IgD-negative memory B cell (primary cell): ENCODE measurements around the gene TLE6. TPM values are rescaled to one million over a fixed set of nuclear protein-coding genes. Genes with fewer than 3 reads are reported as not detected.
"Not testable (repeated sequence)": the region's sequence is repeated elsewhere in the genome, so short reads cannot be mapped to it uniquely, and the experiment has no call there.

Experiments used
- H3K27ac Mint-ChIP-seq, 3 donors: one replicate each; pipeline ENCODE4 v1.8.0; 2020 to 2022; ENCODE audit warnings: mild to moderate bottlenecking in 3 of 3, mixed read lengths in 3 of 3, moderate library complexity in 1 of 3
- H3K27me3 Mint-ChIP-seq: one replicate; pipeline ENCODE4 v1.8.0; 2021; ENCODE audit warnings: mixed read lengths
- H3K36me3 Mint-ChIP-seq: one replicate; pipeline ENCODE4 v1.8.0; 2020; ENCODE audit warnings: mild to moderate bottlenecking, mixed read lengths
- H3K4me1 Mint-ChIP-seq, 3 donors: one replicate each; pipeline ENCODE4 v1.8.0; 2020 to 2022; ENCODE audit warnings: mixed read lengths in 3 of 3, mild to moderate bottlenecking in 1 of 3
- H3K4me3 Mint-ChIP-seq, 4 donors: one replicate each; pipeline ENCODE4 v1.8.0; 2020 to 2022; ENCODE audit warnings: mild to moderate bottlenecking in 4 of 4, mixed read lengths in 4 of 4, moderate library complexity in 3 of 4
- H3K9me3 Mint-ChIP-seq, 3 donors: one replicate each; pipeline ENCODE4 v1.8.0; 2020 to 2021; ENCODE audit warnings: mixed read lengths in 3 of 3, mild to moderate bottlenecking in 1 of 3
- polyA plus RNA-seq: library from polyadenylated mRNA; unstranded; fragments of 300-500 nt; fragmentation: Illumina TruSeq; gene quantifications from one replicate; pipeline ENCODE4 v1.2.3, GENCODE V29; 2021

Gene TLE6
- polyA plus RNA-seq, 1 donor from 2014 or later = 0.16 TPM

DNA sequence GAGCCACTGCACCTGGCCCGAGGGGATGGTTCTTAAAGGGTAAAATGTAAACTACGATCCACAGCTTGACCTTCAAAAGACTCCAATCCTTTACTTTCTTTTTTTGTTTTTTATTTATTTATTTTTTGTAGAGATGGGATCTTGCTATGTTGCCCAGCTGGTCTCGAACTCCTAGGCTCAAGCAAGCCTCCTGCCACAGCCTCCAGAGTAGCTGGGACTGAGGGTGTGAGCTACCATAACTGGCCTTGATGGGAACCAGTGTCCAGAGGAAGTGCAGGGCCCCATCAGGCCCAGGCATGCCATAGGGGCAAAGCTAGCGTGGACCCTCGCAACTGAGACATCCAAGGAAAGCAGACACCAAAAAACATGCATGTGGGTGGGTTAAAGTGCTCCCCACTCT, 14.2 kb upstream of the TLE6 start:
- H3K9me3 Mint-ChIP-seq = no peaks in the 10 kb centered on the region
- no peak overlapping the region for H3K4me3 Mint-ChIP-seq
- H3K27me3 Mint-ChIP-seq = peaks cover 6% of the 10 kb centered on the region
- no peak overlapping the region for H3K27ac Mint-ChIP-seq
- peaks cover 3% of the 10 kb centered on the region for H3K36me3 Mint-ChIP-seq
- peaks cover 4 to 17% (median 14%) of the 10 kb centered on the region in 3 donors for H3K4me1 Mint-ChIP-seq

DNA sequence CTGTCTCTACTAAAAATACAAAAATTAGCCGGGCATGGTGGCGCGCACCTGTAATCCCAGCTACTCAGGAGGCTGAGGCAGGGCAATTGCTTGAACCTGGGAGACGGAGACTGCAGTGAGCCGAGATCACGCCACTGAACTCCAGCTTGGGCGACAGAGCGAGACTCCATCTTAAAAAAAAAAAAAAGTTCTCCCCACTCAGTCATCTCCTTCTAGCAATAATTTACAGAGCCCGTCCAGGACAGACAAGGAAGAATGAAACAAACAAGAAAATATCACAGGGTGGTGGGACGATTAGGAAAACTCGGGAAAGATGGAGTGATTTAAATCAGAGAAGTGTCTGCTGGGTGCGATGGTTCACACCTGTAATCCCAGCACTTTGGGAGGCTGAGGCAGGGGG, 13.7 kb upstream of the TLE6 start:
- not testable (repeated sequence) for H3K36me3 Mint-ChIP-seq, H3K27me3 Mint-ChIP-seq, H3K4me3 Mint-ChIP-seq, H3K9me3 Mint-ChIP-seq, H3K27ac Mint-ChIP-seq
- peaks cover 4 to 20% (median 16%) of the 10 kb centered on the region in 3 donors for H3K4me1 Mint-ChIP-seq

DNA sequence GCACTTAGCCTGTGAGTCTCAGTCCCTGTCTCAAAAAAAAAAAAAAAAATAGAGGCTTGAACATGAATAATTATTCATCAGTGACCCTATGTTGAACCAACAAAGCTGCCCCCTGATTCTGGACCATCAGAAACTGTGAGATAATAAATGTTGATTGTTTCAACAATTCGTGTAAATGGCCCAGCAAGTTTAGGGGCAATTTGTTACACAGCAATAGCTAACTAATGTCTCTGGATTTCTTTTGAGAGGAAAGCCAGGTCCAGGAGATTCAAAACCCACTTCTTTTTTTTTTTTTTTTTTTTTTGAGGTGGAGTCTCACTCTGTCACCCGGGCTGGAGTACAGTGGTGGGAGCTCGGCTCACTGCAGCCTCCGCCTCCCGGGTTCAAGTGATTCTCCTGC, 12.5 kb upstream of the TLE6 start:
- H3K27ac Mint-ChIP-seq = no peak overlapping the region
- peaks cover 4 to 20% (median 16%) of the 10 kb centered on the region in 3 donors for H3K4me1 Mint-ChIP-seq
- peaks cover 3% of the 10 kb centered on the region for H3K36me3 Mint-ChIP-seq
- H3K27me3 Mint-ChIP-seq = peaks cover 8% of the 10 kb centered on the region
- no peak overlapping the region for H3K4me3 Mint-ChIP-seq
- H3K9me3 Mint-ChIP-seq = no peaks in the 10 kb centered on the region

DNA sequence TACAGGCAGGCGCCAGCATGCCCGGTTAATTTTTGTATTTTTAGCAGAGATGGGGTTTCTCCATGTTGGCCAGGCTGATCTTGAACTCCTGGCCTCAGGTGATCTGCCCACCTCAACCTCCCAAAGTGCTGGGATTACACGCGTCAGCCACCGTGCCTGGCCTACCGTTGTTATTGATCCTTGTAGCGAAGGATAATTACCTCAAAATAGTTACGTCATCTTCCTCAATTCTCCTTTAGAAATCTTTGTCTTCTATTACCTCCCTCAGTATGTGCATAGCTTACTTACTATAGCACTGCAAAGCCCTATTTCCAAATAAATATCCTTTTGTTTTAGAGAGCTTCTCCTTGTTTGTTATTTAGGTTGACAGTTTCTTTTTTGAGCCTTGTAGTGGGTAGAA, 9.4 kb upstream of the TLE6 start:
- Mint-ChIP-seq H3K9me3 (no peaks in the 10 kb centered on the region), H3K36me3 (no peaks in the 10 kb centered on the region), H3K27ac (peak overlapping the region in 1 of 3 donors; percentile 80), H3K27me3 (peaks cover 11% of the 10 kb centered on the region), H3K4me1 (peaks cover 0 to 16% (median 10%) of the 10 kb centered on the region in 3 donors), H3K4me3 (peak overlapping the region in 1 of 4 donors; percentile 49)

DNA sequence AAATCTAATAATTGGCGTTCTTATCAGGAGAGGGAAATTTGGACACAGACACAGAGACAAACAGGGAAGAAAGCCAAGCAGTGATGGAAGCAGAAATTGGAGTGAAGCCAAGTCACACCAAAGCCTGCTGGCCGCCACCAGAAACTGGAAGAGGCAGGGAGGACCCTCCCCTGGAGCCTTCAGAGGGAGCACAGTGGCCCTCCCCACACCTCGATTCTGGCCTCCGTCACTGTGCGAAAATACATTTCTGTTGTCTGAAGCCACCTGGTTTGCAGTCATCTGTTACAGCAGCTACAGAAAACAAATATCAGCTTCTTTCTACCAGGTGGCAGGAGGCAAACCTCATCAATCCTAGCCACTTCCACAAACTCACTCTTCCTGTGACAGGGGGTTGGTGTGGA, 8.3 kb upstream of the TLE6 start:
- H3K9me3 Mint-ChIP-seq = no peaks in the 10 kb centered on the region
- peaks cover 11% of the 10 kb centered on the region for H3K27me3 Mint-ChIP-seq
- peak overlapping the region in 2 of 4 donors; percentile 57 to 58 for H3K4me3 Mint-ChIP-seq
- H3K27ac Mint-ChIP-seq = peak overlapping the region in 2 of 3 donors; percentile 53 to 71
- H3K36me3 Mint-ChIP-seq = no peaks in the 10 kb centered on the region
- H3K4me1 Mint-ChIP-seq = peaks cover 0 to 18% (median 10%) of the 10 kb centered on the region in 3 donors

DNA sequence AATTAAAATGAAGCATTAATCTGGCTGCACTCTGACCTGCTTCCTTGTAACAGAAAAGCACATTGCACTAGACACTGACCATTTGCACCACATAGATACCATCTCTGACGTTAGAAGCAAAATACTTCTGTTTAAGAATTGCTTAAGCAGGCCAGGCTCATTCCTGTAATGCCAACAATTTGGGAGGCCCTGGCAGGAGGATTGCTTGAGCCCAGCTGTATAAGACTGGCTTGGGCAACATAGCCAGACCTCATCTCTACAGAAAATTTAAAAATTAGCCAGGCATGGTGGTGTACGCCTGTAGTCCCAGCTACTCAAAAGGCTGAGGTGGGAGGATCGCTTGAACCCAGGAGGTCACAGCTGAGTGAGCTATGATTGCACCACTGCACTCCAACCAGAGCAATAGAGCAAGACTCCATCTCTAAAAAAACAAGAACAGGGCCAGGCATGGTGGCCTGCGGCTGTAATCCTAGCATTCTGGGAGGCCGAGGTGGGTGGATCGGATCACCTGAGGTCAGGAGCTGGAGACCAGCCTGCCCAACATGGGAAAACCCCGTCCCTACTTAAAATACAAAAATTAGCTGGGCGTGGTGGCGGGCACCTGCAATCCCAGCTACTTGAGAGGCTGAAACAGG, 7.0 kb upstream of the TLE6 start:
- Mint-ChIP-seq H3K27ac (peak overlapping the region in 1 of 3 donors; percentile 53), H3K9me3 (no peaks in the 10 kb centered on the region), H3K4me3 (peak overlapping the region in 2 of 4 donors; percentile 49 to 50), H3K36me3 (no peaks in the 10 kb centered on the region), H3K4me1 (peaks cover 0 to 18% (median 15%) of the 10 kb centered on the region in 3 donors), H3K27me3 (peaks cover 15% of the 10 kb centered on the region)

DNA sequence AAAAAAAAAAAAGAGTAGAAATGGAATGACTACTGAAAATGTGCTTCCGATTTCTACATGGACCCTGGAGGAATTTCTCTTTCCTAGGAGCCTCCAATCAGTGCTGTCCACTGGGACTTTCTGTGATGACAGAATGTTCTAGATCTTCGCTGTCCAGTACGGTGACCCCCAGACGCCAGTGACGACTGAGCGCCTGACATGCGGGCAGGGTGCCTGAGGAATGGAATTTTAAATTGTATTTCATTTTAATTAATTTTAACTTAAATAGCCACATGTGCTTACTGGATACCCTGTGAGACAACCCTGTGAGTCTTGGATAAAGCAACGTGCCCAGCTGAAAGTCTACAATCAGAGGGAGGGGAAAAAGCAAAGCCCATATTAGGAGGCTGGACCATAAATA, 4.1 kb upstream of the TLE6 start:
- no peaks in the 10 kb centered on the region for H3K9me3 Mint-ChIP-seq
- peak overlapping the region in 1 of 3 donors; percentile 39 for H3K27ac Mint-ChIP-seq
- H3K27me3 Mint-ChIP-seq = peaks cover 12% of the 10 kb centered on the region
- H3K4me3 Mint-ChIP-seq = peak overlapping the region in 1 of 4 donors; percentile 54
- peaks cover 7 to 16% (median 7%) of the 10 kb centered on the region in 3 donors for H3K4me1 Mint-ChIP-seq
- no peaks in the 10 kb centered on the region for H3K36me3 Mint-ChIP-seq

DNA sequence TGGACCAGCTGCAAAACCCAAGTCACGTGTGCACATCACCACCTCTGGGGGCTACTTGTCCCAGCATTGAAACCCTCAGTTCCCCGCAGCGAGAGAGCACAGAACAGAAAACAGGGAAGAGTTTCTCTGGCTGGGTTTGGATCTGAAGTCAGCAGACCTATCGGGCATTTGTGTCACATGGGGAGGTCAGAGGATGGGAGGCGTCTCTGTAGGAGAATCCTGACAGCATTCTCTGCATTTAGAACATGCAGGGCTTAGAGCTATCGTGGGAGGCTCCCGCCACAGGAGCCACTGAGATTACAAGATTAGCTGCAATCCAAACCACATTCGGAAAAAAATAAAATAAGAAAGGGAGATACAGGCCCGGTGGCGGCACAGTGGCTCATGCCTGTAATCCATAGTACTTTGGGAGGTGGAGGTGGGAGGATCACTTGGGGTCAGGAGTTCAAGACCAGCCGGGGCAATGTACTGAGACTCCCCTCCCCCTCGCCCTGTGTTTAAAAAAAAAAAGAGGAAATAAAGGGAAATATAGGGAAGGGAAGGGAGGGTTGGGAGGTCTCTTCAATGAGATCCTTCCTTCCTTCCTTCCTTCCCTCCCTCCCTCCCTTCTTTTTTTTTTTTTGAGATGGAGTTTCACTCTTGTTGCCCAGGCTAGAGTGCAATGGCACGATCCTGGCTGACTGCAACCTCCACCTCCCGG, 2.9 kb upstream of the TLE6 start:
- Mint-ChIP-seq H3K27me3 (peaks cover 11% of the 10 kb centered on the region), H3K36me3 (no peaks in the 10 kb centered on the region), H3K27ac (peak overlapping the region in 1 of 3 donors; percentile 48), H3K4me1 (peaks cover 6 to 15% (median 7%) of the 10 kb centered on the region in 3 donors), H3K4me3 (peak overlapping the region in 1 of 4 donors; percentile 15), H3K9me3 (no peaks in the 10 kb centered on the region)

DNA sequence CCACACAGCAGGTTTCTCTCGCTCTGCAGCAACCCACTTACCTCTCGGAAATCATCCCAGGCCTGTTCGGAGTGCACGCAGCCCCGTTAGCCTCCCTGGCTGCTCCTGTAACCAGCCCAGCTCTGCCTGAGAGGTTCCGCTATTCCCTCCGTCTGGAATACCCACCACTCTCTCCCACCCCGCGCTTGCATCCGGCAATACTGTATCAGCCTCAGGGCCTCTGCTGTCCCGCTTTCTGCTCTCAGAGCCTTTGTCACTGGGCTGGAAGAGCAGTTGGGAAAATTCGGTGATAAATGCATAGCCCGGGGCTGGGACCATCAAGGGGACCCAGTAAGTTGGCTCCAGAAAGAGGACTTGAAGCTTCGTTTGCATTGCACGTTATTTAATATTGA, 759 bp upstream of the TLE6 start:
- Mint-ChIP-seq H3K27ac (peak overlapping the region in 2 of 3 donors; percentile 52 to 98), H3K9me3 (no peaks in the 10 kb centered on the region), H3K36me3 (no peaks in the 10 kb centered on the region), H3K27me3 (peaks cover 13% of the 10 kb centered on the region), H3K4me1 (peaks cover 6 to 15% (median 7%) of the 10 kb centered on the region in 3 donors), H3K4me3 (peak overlapping the region; percentile 88 to 96 (median 94))

DNA sequence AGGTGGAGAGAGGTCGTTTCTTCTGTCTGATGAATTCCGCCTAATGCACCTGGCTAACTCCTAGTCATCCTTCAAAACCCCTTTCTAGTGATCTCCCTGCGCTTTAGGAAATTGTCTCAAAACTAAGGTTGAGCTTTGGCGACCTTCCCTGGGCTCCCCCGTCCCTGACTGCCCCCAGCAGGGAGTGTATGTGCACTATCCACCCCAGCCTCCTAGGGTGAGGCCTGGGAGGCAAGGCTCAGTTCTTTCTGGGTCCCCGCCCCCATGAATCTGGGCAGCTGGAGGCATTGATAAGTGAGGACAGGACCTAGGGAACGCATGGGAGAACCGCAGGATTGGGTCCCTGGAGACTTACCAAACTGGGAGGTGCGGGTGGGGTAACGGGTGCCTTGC, 378 bp downstream of the TLE6 start:
- Mint-ChIP-seq H3K27me3 (peaks cover 11% of the 10 kb centered on the region), H3K4me1 (peaks cover 6 to 15% (median 7%) of the 10 kb centered on the region in 3 donors), H3K9me3 (no peaks in the 10 kb centered on the region), H3K4me3 (peak overlapping the region in 1 of 4 donors; percentile 57), H3K27ac (peak overlapping the region; percentile 43 to 98 (median 67)), H3K36me3 (no peaks in the 10 kb centered on the region)

DNA sequence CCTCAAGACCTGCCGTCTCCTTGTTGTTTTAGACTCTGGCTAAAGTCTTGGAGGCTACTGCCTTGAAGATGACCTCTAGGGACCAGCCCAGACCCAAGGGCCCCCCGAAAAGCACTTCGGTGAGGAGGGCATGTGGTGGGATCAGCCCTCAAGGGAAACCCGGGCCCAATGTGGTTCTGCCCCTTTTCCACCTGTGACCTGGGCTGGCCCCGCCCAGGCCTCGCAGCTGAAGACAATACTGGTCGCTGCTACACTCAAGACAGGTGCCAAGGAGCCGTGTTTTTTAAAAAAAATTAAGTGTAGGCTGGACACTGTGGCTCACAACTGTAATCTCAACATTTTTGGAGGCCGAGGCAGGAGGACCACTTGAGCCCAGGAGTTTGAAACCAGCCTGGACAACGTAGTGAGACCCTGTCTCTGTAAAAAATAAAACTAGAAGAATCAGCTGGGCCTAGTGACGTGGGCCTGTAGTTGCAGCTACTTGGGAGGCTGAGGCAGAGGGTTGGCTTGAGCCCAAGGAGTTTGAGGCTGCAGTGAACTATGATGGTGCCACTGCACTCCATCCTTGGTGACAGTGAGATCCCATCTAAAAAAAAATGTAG, 903 bp downstream of the TLE6 start:
- peaks cover 8 to 15% (median 10%) of the 10 kb centered on the region in 3 donors for H3K4me1 Mint-ChIP-seq
- H3K27ac Mint-ChIP-seq = peak overlapping the region in 1 of 3 donors; percentile 98
- no peaks in the 10 kb centered on the region for H3K36me3 Mint-ChIP-seq
- no peak overlapping the region for H3K4me3 Mint-ChIP-seq
- peaks cover 15% of the 10 kb centered on the region for H3K27me3 Mint-ChIP-seq
- no peaks in the 10 kb centered on the region for H3K9me3 Mint-ChIP-seq

DNA sequence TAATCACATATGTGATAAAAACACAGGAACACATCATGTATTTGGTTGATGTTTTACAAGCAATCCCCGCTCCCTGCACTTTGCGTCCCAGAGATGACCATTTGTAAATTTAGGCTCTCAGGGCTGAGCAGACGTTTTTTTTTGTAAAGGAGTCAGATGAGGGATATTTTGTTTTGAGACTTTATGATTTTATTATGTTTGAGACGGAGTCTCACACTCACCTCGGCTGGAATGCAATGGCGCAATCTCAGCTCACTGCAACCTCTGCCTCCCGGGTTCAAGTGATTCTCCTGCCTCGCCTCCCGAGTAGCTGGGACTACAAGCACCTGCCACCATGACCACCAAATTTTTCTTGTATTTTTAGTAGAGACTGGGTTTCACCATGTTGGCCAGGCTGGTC, 1.4 kb downstream of the TLE6 start:
- Mint-ChIP-seq H3K4me1 (peaks cover 5 to 15% (median 13%) of the 10 kb centered on the region in 3 donors), H3K27ac (no peak overlapping the region), H3K4me3 (no peak overlapping the region), H3K9me3 (no peaks in the 10 kb centered on the region), H3K27me3 (peaks cover 19% of the 10 kb centered on the region), H3K36me3 (no peaks in the 10 kb centered on the region)

DNA sequence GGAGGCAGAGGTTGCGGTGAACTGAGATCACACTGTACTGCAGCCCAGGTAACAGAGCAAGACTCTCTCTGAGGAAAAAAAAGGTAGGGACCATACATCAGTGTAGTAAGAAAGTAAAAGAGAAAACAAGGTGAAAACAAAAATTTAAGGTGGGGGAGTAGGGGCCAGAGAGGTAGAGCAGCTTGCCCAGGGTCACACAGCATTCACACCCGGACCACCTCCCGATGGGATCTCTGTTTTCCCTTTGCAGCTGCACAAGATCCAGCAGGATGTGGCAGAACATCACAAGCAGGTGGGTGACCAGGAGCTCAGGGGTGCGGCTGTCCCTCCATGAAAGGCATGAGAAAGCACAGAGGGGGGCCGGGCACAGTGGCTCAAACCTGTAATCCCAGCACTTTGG, 4.5 kb downstream of the TLE6 start:
- Mint-ChIP-seq H3K36me3 (no peaks in the 10 kb centered on the region), H3K27me3 (peaks cover 15% of the 10 kb centered on the region), H3K27ac (no peak overlapping the region), H3K4me3 (no peak overlapping the region), H3K4me1 (peaks cover 4 to 8% (median 5%) of the 10 kb centered on the region in 3 donors), H3K9me3 (no peaks in the 10 kb centered on the region)

DNA sequence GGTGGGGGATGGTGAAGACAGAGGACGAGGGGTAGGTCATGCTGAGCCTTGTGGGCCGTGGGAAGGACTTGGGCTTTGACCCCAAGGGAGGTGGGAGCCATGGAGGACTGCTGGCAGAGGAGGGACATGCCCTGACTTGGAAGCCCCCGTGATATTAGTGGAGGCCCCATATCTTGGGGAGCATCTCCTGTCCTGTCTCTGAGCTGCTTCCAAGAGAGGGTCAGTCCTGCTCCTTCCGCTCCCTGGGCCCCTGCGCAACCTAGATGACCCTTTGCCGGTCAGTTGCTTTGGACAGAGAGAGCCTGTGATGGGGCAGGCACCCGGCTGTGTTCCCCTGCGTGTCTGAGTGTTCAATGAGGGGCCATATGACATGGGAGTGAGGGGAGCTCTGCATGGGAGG, 5.2 kb downstream of the TLE6 start:
- no peaks in the 10 kb centered on the region for H3K36me3 Mint-ChIP-seq
- no peak overlapping the region for H3K27ac Mint-ChIP-seq
- peaks cover 18% of the 10 kb centered on the region for H3K27me3 Mint-ChIP-seq
- H3K4me3 Mint-ChIP-seq = no peak overlapping the region
- no peaks in the 10 kb centered on the region for H3K9me3 Mint-ChIP-seq
- H3K4me1 Mint-ChIP-seq = peaks cover 0 to 5% (median 3%) of the 10 kb centered on the region in 3 donors

DNA sequence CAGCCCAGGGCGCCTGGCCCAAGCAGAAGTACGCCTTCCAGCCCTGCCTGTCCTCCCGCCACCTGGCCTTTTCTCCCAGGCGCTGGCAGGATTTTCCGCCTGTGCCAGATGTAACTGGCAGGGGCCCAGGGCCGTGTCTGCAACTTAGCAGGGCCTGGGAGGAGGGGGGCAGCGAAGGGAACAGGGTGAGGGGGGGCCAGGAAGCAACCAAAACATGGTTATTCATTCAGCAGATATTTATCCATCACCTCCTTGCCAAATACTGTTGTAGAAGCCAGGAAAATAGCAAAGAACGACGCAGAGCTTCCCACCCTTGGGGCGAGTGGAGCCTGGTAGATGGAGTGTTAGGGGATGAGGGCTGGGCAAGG, 5.6 kb downstream of the TLE6 start:
- H3K36me3 Mint-ChIP-seq = no peaks in the 10 kb centered on the region
- peak overlapping the region in 1 of 3 donors; percentile 36 for H3K27ac Mint-ChIP-seq
- peaks cover 0 to 5% (median 3%) of the 10 kb centered on the region in 3 donors for H3K4me1 Mint-ChIP-seq
- peak overlapping the region in 1 of 4 donors; percentile 55 for H3K4me3 Mint-ChIP-seq
- no peaks in the 10 kb centered on the region for H3K9me3 Mint-ChIP-seq
- H3K27me3 Mint-ChIP-seq = peaks cover 18% of the 10 kb centered on the region
